GM19455 (cell line): ENCODE results near the gene TREX2.

ENCODE experiments used
- ATAC-seq: cut with Tn5 transposase; IDR thresholded peaks from one replicate; pipeline ENCODE4 v1.9.1; 2021; ENCODE audit not compliant: unreplicated experiment

The TREX2 gene

GRCh38 chrX:153440556-153441135, 5.2 kb downstream of the TREX2 start:
- no peak for ATAC-seq

- no peak for ATAC-seq
These were observed 5.9 kb downstream of the TREX2 start for GRCh38 chrX:153439977-153440376.

GRCh38 chrX:153438532-153438931, 7.3 kb downstream of the TREX2 start:
- no peak for ATAC-seq

GRCh38 chrX:153435845-153436244, 10.0 kb downstream of the TREX2 start:
- no peak for ATAC-seq

- ATAC-seq, result no peak
These were observed 11.1 kb downstream of the TREX2 start for GRCh38 chrX:153434801-153435200.

- no peak for ATAC-seq
These were observed 12.0 kb downstream of the TREX2 start for GRCh38 chrX:153433781-153434285.

- ATAC-seq, result no peak
These were observed 12.6 kb downstream of the TREX2 start for GRCh38 chrX:153433161-153433680.

- no peak for ATAC-seq
These were observed 15.1 kb downstream of the TREX2 start for GRCh38 chrX:153430796-153431195.

- ATAC-seq, result no peak
These were observed 19.7 kb downstream of the TREX2 start for GRCh38 chrX:153426204-153426603.

- no peak for ATAC-seq
These were observed 22.2 kb downstream of the TREX2 start for GRCh38 chrX:153423652-153424051.

GRCh38 chrX:153421856-153422255, 24.0 kb downstream of the TREX2 start:
- ATAC-seq, result no peak

- no peak for ATAC-seq
These were observed 24.8 kb downstream of the TREX2 start for GRCh38 chrX:153420851-153421599.

- ATAC-seq, result no peak
These were observed 28.2 kb downstream of the TREX2 start for GRCh38 chrX:153417637-153418036.

GRCh38 chrX:153416781-153417450, 28.9 kb downstream of the TREX2 start:
- no peak for ATAC-seq

GRCh38 chrX:153414856-153415510, 30.9 kb downstream of the TREX2 start:
- no peak for ATAC-seq

GRCh38 chrX:153413731-153414130, 32.1 kb downstream of the TREX2 start:
- no peak for ATAC-seq

GRCh38 chrX:153412746-153413720, 32.8 kb downstream of the TREX2 start:
- no peak for ATAC-seq

- ATAC-seq, result no peak
These were observed 33.8 kb downstream of the TREX2 start for GRCh38 chrX:153411988-153412574.

- ATAC-seq, result peak; percentile 68
These were observed 34.4 kb downstream of the TREX2 start, which contains the start of gene ZFP92 for GRCh38 chrX:153411255-153411987. Gene ZFP92 (plus strand): TSS chrX:153411472. CDS start chrX:153418323, 6,851 bp downstream.
